SH-SY5Y (cell line): ENCODE data around the gene EPAS1.

Source experiments
- GATA2 ChIP-seq: IDR thresholded peaks from 2 replicates; pipeline ENCODE4 v1.6.1; 2011; ENCODE audit warnings: mild to moderate bottlenecking, low read depth, low read length
- GATA3 ChIP-seq: IDR thresholded peaks from 2 replicates; pipeline ENCODE4 v1.6.1; 2011; ENCODE audit warnings: low read depth, mild to moderate bottlenecking, low read length, moderate library complexity

DNA sequence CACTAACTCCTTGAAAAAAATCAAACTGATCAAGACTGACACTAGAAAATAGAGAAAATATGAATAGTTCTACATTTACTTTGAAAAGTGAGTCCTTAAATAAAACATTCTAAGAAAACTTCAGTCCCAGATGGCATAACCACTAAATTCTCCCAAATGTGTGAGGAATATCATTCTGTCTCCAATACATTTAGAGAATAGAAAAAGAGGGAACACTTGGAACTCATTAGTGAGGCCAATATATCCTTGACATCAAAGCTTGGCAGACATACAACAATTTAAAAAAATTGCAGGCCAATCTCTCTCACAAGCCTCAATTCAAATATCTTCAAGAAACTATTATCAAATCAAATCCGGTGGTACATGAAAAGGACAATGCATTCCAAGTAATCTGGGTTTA, 102.8 kb downstream of the EPAS1 start:
- TF ChIP-seq GATA3 (no peak), GATA2 (no peak)
